D721Med (cell line): Measurements from ENCODE around the gene PRSS12.
"Not testable (repeated sequence)": the region's sequence is repeated elsewhere in the genome, so short reads cannot be mapped to it uniquely, and the experiment has no call there.

Source experiments
- DNase-seq: peaks from one replicate; pipeline ENCODE4 v3.0.0; 2011; ENCODE audit warnings: low spot score; ENCODE audit not compliant: insufficient read length
- FAIRE-seq: peaks from 2 replicates; lab custom pipeline; 2011; peaks lifted over from hg19 to GRCh38; lab: Jason Lieb, UNC
- TF ChIP-seq, protein P1 (sequence below): IDR thresholded peaks from 2 replicates; pipeline ENCODE4 v1.5.1; 2012; ENCODE audit warnings: mild to moderate bottlenecking, control low read depth; ENCODE audit not compliant: insufficient read depth; ENCODE audit errors: missing control alignments

The PRSS12 gene

DNA sequence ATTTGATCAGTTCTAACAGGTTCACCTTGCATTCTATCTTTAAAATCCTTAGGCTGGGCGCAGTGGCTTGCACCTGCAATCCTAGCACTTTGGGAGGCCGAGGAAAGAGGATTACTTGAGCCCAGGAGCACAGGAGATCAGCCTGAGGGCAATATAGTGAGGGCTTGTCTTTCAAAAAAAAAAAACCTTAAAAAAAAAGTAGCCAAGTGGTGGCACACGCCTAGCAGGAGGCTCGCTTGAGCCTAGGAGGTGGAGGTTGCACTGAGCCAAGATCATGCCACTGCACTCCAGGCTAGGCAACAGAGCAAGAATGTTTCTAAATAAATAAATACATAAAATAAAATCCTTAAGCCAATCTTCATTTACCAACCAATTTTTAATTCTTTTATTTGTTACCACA is 75.6 kb downstream of the PRSS12 start:
- DNase-seq (no peak), FAIRE-seq (no peak)
- TF ChIP-seq, protein P1, sequence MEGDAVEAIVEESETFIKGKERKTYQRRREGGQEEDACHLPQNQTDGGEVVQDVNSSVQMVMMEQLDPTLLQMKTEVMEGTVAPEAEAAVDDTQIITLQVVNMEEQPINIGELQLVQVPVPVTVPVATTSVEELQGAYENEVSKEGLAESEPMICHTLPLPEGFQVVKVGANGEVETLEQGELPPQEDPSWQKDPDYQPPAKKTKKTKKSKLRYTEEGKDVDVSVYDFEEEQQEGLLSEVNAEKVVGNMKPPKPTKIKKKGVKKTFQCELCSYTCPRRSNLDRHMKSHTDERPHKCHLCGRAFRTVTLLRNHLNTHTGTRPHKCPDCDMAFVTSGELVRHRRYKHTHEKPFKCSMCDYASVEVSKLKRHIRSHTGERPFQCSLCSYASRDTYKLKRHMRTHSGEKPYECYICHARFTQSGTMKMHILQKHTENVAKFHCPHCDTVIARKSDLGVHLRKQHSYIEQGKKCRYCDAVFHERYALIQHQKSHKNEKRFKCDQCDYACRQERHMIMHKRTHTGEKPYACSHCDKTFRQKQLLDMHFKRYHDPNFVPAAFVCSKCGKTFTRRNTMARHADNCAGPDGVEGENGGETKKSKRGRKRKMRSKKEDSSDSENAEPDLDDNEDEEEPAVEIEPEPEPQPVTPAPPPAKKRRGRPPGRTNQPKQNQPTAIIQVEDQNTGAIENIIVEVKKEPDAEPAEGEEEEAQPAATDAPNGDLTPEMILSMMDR: no peak

DNA sequence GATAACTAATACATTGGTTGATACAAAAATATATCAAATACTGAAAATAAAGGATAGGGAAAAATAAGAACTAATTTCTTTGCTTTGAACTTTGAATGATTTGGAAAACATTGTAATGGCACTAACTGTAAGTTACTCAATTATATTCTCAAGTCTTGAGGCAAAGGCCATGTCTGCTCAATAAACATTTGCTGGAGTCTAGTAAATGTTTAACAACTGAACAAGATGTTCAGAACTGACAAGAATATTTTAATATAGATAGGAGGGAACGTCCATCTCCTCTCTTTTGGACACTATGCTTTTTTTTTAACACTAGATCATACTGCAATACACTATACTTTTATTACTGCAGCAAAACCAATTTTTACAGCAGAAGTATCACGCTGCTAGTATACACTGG is 76.2 kb downstream of the PRSS12 start:
- FAIRE-seq (peak; percentile 32), DNase-seq (no peak)
- TF ChIP-seq, protein P1: no peak

DNA sequence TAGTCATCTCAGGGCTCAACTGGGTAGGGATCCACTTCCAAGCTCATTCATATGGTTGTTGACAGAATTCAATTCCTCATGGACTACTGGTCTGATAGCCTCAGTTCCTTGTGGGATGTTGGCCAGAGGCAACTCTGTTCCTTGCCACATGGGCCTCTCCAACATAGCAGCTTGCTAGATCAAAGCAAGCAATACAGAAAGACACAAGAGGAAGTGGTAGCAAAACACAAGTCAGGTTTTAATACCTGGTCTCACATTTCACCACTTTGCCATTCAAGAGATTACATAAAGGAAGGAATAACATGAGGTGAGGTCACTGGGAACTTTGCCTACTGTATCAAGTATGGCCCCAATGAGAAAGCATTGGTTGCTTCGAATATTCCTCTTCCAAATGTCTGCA is 79.2 kb downstream of the PRSS12 start:
- DNase-seq (no peak), FAIRE-seq (no peak)
- TF ChIP-seq, protein P1: no peak

DNA sequence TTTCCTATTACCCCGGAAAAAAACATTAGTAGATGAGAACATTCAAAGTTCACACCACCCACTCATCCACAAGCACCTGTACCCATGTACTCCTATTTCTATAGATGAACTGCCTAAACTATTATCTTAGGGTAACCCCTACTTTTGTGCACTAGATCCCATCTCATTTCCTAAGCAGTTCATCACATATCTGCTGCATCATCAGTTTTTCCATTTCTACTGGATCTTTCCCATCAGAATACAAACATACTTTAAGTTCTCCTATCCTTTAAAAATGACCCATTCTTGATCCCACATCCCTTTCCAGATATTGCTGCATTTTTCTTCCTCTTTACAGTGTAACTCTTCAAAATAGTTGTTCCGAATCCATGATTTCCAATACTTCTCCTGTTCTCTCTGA is 81.0 kb downstream of the PRSS12 start:
- DNase-seq (no peak), FAIRE-seq (no peak)
- TF ChIP-seq, protein P1: no peak

DNA sequence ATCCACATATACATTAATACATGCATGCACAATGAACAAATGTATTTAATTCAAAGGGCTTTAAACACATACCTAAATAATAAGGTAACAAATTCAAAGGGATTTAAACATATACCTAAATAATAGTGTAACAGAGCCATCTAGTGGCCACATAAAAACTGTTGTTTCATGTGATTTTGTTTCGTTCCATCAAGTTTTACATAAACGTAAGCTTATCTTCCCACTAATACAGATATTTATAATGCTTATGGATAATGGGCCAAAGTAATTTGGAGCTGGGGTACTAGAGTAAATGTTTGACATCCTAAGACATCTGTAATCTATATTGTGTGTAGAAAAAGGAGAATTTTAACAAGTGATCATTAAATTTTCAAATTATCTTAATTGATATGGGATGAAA is 82.3 kb downstream of the PRSS12 start:
- FAIRE-seq: peak; percentile 97
- no peak for DNase-seq
- TF ChIP-seq, protein P1: peak; percentile 67

DNA sequence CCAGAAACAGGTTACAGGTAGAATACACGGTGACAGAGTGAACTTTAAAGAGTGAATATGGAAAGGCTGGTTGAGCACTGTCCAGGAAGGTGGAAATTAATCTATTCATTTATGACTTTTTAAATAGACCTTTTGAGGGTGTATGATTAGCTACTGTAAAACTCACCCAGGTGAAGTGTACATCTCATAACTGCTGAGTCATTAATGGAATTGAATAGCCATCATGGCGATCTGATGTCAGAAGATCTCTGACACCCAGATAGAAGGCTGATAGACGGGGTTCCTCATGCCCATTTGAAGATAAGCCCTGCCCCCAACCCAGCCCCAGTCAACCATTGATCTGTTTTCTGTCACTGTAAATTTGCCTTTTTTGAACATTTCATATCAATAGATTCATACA is 84.0 kb downstream of the PRSS12 start:
- TF ChIP-seq, protein P1: no peak
- FAIRE-seq: no peak

DNA sequence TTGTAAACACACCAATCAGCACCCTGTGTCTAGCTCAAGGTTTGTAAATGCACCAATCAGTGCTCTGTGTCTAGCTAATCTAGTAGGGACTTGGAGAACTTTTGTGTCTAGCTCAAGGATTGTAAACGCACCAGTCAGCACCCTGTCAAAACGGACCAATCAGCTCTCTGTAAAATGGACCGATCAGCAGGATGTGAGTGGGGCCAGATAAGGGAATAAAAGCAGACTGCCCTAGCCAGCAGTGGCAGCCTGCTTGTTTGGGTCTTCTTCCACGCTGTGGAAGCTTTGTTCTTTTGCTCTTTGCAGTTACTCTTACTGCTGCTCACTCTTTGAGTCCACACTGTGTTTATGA is 86.7 kb downstream of the PRSS12 start:
- DNase-seq, FAIRE-seq: not testable (repeated sequence)

More for the DNA sequence above, 84.0 kb downstream of the PRSS12 start:
- DNase-seq: no peak

DNA sequence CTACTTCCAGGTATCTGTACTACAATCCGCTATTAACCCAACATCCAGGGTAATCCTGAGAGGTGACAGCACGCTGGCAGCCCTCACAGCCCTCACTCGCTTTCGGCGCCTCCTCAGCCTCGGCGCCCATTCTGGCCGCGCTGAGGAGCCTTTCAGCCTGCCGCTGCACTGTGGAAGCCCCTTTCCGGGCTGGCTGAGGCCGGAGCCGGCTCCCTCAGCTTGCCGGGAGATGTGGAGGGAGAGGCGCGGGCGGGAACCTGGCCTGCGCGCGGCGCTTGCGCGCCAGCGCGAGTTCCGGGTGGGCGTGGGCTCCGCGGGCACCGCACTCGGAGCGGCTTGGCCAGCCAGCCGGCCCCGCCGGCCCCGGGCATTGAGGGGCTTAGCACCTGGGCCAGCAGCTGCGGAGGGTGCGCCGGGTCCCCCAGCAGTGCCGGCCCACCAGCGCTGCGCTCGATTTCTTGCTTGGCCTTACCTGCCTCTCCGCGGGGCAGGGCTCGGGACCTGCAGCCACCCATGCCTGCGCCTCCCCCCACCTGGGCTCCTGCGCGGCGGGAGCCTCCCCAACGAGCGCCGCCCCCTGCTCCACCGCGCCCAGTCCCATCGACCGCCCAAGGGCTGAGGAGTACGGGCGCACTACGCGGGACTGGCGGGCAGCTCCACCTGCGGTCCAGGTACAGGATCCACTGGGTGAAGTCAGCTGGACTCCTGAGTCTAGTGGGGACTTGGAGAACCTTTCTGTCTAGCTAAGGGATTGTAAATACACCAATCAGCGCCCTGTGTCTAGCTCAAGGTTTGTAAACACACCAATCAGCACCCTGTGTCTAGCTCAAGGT is 87.3 kb downstream of the PRSS12 start:
- TF ChIP-seq, protein P1: no peak
- FAIRE-seq (no peak), DNase-seq (no peak)
